ENCODE results near the gene RNF39. TPM values are rescaled to one million over a fixed set of nuclear protein-coding genes. Genes with fewer than 3 reads are reported as not detected.
A peak's percentile ranks its signal among the peaks of the same experiment; 100 is the strongest.

The RNF39 gene
- polyA plus RNA-seq, 3 donors, result 0.04 TPM; not detected in 2

GRCh38 chr6:30031381-30031780 is 44.2 kb downstream of the RNF39 start:
- Mint-ChIP-seq H3K27ac (no peak overlapping the region), H3K4me1 (peaks cover 34% of the 10 kb centered on the region), H3K36me3 (peaks cover 2 to 5% of the 10 kb centered on the region in 2 donors), H3K9me3 (peaks cover 0 to 3% (median 0%) of the 10 kb centered on the region in 7 donors), H3K27me3 (ENCODE audit: low read depth in 3 of 3) (peaks cover 0 to 2% (median 0%) of the 10 kb centered on the region in 3 donors), H3K4me3 (no peak overlapping the region)
- TF ChIP-seq CTCF (IDR thresholded peaks at IDR 0.05), result no peak
- Histone ChIP-seq H2AFZ (ENCODE audit: insufficient read depth, low read depth, low read length, poor library complexity, severe bottlenecking) (no peak overlapping the region), H3K9ac (ENCODE audit: insufficient read depth, low read length, poor library complexity, severe bottlenecking) (no peak overlapping the region), H3K27ac (ENCODE audit: low read depth in 1 of 2, low read length in 2 of 2) (no peak overlapping the region), H3K79me2 (ENCODE audit: insufficient read depth, low read length) (no peaks in the 10 kb centered on the region), H4K20me1 (ENCODE audit: insufficient read depth, low read length) (no peaks in the 10 kb centered on the region), H3K9me3 (replicated peaks in 1 of 2; ENCODE audit: control insufficient read depth in 1 of 2, insufficient read depth in 1 of 2, low read length in 2 of 2) (no peaks in the 10 kb centered on the region), H3K27me3 (ENCODE audit: control insufficient read depth in 2 of 2, insufficient read depth in 2 of 2, low read length in 2 of 2) (no peaks in the 10 kb centered on the region), H3K4me1 (ENCODE audit: control insufficient read depth in 1 of 2, insufficient read depth in 2 of 2, low read length in 2 of 2) (peaks cover 19 to 22% of the 10 kb centered on the region in 2 donors), H3K4me3 (replicated peaks in 1 of 3; ENCODE audit: low read depth in 2 of 3, low read length in 3 of 3) (no peak overlapping the region), H3K4me2 (replicated peaks; ENCODE audit: extremely low read depth, low read length, poor library complexity, severe bottlenecking) (no peak overlapping the region), H3K36me3 (replicated peaks in 1 of 2; ENCODE audit: control insufficient read depth in 1 of 2, insufficient read depth in 2 of 2, low read length in 2 of 2) (no peaks in the 10 kb centered on the region)
- intact Hi-C loops (cut with micrococcal nuclease), result no loop called here
- no peak for DNase-seq

GRCh38 chr6:30029588-30029987 is 46.0 kb downstream of the RNF39 start:
- no CpG with 5 or more reads among the region's 1 CpG for WGBS (ENCODE audit: insufficient coverage)
- H3K27me3 Mint-ChIP-seq (ENCODE audit: low read depth in 3 of 3), result peaks cover 0 to 2% (median 0%) of the 10 kb centered on the region in 3 donors
- intact Hi-C loops (cut with micrococcal nuclease), result no loop called here
- H3K4me3 Mint-ChIP-seq, result no peak overlapping the region
- DNase-seq, result peak in 2 of 3 donors; percentile 30 to 32
- no peak overlapping the region for H3K4me2 ChIP-seq (replicated peaks; ENCODE audit: extremely low read depth, low read length, poor library complexity, severe bottlenecking)
- H3K9ac ChIP-seq (ENCODE audit: insufficient read depth, low read length, poor library complexity, severe bottlenecking), result no peak overlapping the region
- no peak overlapping the region for H3K4me3 ChIP-seq (replicated peaks in 1 of 3; ENCODE audit: low read depth in 2 of 3, low read length in 3 of 3)
- no peak overlapping the region for H3K27ac Mint-ChIP-seq
- H3K9me3 Mint-ChIP-seq, result peaks cover 0 to 3% (median 0%) of the 10 kb centered on the region in 7 donors
- peaks cover 15 to 17% of the 10 kb centered on the region in 2 donors for H3K4me1 ChIP-seq (ENCODE audit: control insufficient read depth in 1 of 2, insufficient read depth in 2 of 2, low read length in 2 of 2)
- no peak for TF ChIP-seq CTCF (IDR thresholded peaks at IDR 0.05)
- no peak overlapping the region for H3K27ac ChIP-seq (ENCODE audit: low read depth in 1 of 2, low read length in 2 of 2)
- no peaks in the 10 kb centered on the region for H4K20me1 ChIP-seq (ENCODE audit: insufficient read depth, low read length)
- H3K27me3 ChIP-seq (ENCODE audit: control insufficient read depth in 2 of 2, insufficient read depth in 2 of 2, low read length in 2 of 2), result no peaks in the 10 kb centered on the region
- H2AFZ ChIP-seq (ENCODE audit: insufficient read depth, low read depth, low read length, poor library complexity, severe bottlenecking), result no peak overlapping the region
- peaks cover 2% of the 10 kb centered on the region in 2 donors for H3K36me3 Mint-ChIP-seq
- peaks cover 28% of the 10 kb centered on the region for H3K4me1 Mint-ChIP-seq
- no peaks in the 10 kb centered on the region for H3K9me3 ChIP-seq (replicated peaks in 1 of 2; ENCODE audit: control insufficient read depth in 1 of 2, insufficient read depth in 1 of 2, low read length in 2 of 2)
- no peaks in the 10 kb centered on the region for H3K79me2 ChIP-seq (ENCODE audit: insufficient read depth, low read length)
- no peaks in the 10 kb centered on the region for H3K36me3 ChIP-seq (replicated peaks in 1 of 2; ENCODE audit: control insufficient read depth in 1 of 2, insufficient read depth in 2 of 2, low read length in 2 of 2)
